LNCaP clone FGC (cell line): ENCODE measurements around the gene KL.

Experiments used
- DNase-seq: peaks from one replicate; pipeline ENCODE4 v3.0.0-alpha.2; 2011; ENCODE audit warnings: low read depth
- H3K4me3 ChIP-seq: 2 replicates; pipeline ENCODE4 v1.5.1; 2011; ENCODE audit warnings: mild to moderate bottlenecking, low read depth, low read length, control low read depth
- CTCF ChIP-seq: IDR thresholded peaks from 2 replicates; pipeline ENCODE4 v1.5.1; 2012; ENCODE audit warnings: mild to moderate bottlenecking; ENCODE audit not compliant: control insufficient read depth, insufficient read depth; ENCODE audit errors: extremely low read depth

The KL gene

GRCh38 chr13:33110713-33111413, 94.6 kb downstream of the KL start:
- TF ChIP-seq CTCF, result no peak
- DNase-seq, result no peak
- no peak overlapping the region for H3K4me3 ChIP-seq

- DNase-seq, result no peak
- TF ChIP-seq CTCF, result no peak
- no peak overlapping the region for H3K4me3 ChIP-seq
Measured at GRCh38 chr13:33111414-33112110, 95.3 kb downstream of the KL start.

GRCh38 chr13:33112766-33113165, 96.5 kb downstream of the KL start:
- no peak for DNase-seq
- no peak for TF ChIP-seq CTCF
- H3K4me3 ChIP-seq, result no peak overlapping the region

GRCh38 chr13:33114146-33114545, 97.9 kb downstream of the KL start:
- TF ChIP-seq CTCF, result no peak
- no peak for DNase-seq

GRCh38 chr13:33115274-33115673, 99.1 kb downstream of the KL start:
- no peak for TF ChIP-seq CTCF
- DNase-seq, result no peak
- H3K4me3 ChIP-seq, result no peak overlapping the region

More at GRCh38 chr13:33114146-33114545, 97.9 kb downstream of the KL start:
- H3K4me3 ChIP-seq, result no peak overlapping the region
